Endodermal cell (in vitro differentiated cells): Measurements from ENCODE around the gene CAMKK2. TPM values are rescaled to one million over a fixed set of nuclear protein-coding genes. Genes with fewer than 3 reads are reported as not detected.

Experiments used
- DNase-seq: peaks from one replicate; pipeline ENCODE4 v3.0.0-alpha.2; 2017
- H3K27ac ChIP-seq: 2 replicates; pipeline ENCODE4 v1.5.1; 2013; ENCODE audit warnings: mild to moderate bottlenecking, low read depth, low read length, moderate library complexity
- H3K27me3 ChIP-seq: 2 replicates; pipeline ENCODE4 v1.6.1; 2013; ENCODE audit warnings: mild to moderate bottlenecking, low read length, moderate library complexity; ENCODE audit not compliant: insufficient read depth, control insufficient read depth, poor library complexity, severe bottlenecking
- H3K36me3 ChIP-seq: 2 replicates; pipeline ENCODE4 v1.7.0; 2013; ENCODE audit warnings: mild to moderate bottlenecking, low read length, moderate library complexity; ENCODE audit not compliant: control insufficient read depth, insufficient read depth
- H3K4me1 ChIP-seq: one replicate; pipeline ENCODE4 v1.7.0; 2013; ENCODE audit warnings: low read length; ENCODE audit not compliant: control insufficient read depth, insufficient read depth
- H3K4me3 ChIP-seq: 2 replicates; pipeline ENCODE4 v1.5.1; 2013; ENCODE audit warnings: mild to moderate bottlenecking, low read length, moderate library complexity
- H3K9ac ChIP-seq: 2 replicates; pipeline ENCODE4 v1.6.1; 2013; ENCODE audit warnings: mild to moderate bottlenecking, low read length, moderate library complexity; ENCODE audit not compliant: poor library complexity, severe bottlenecking; ENCODE audit errors: extremely low read depth
- H3K9me3 ChIP-seq: 2 replicates; pipeline ENCODE4 v1.6.1; 2013; ENCODE audit warnings: mild to moderate bottlenecking, low read length, moderate library complexity; ENCODE audit not compliant: control insufficient read depth
- H3K27ac Mint-ChIP-seq: 2 replicates; pipeline ENCODE4 v1.8.0; 2020; ENCODE audit warnings: mixed read lengths
- H3K27me3 Mint-ChIP-seq: 2 replicates; pipeline ENCODE4 v1.8.0; 2021; ENCODE audit warnings: mild to moderate bottlenecking, mixed read lengths; ENCODE audit not compliant: insufficient read depth
- H3K36me3 Mint-ChIP-seq: 2 replicates; pipeline ENCODE4 v1.8.0; 2020; ENCODE audit warnings: low read depth, mixed read lengths
- H3K4me1 Mint-ChIP-seq: 2 replicates; pipeline ENCODE4 v1.8.0; 2020; ENCODE audit warnings: mixed read lengths
- H3K4me3 Mint-ChIP-seq: 2 replicates; pipeline ENCODE4 v1.8.0; 2020; ENCODE audit warnings: mild to moderate bottlenecking, moderate library complexity, mixed read lengths
- H3K9me3 Mint-ChIP-seq: 2 replicates; pipeline ENCODE4 v1.8.0; 2020; ENCODE audit warnings: mild to moderate bottlenecking, mixed read lengths
- WGBS, 2 experiments: methylation state at CpG; one replicate each; pipeline versions ENCODE4 v1.1.5 to v1.1.7; 2013; ENCODE audit warnings: missing lambda C conversion rate in 2 of 2, mixed read lengths in 1 of 2; ENCODE audit not compliant: insufficient coverage in 1 of 2, insufficient read length in 1 of 2; 5-methylcytosine and 5-hydroxymethylcytosine counted together
- total RNA-seq, 2 donors: library from RNA; stranded (reverse); fragmentation: NEBNext Ultra II Directional in 1 of 2; extraction: Animal tissue kit (Norgen Biotek cat#: 25700) in 1 of 2; gene quantifications; 2 replicates in 1 of 2; 3 replicates in 1 of 2; pipeline ENCODE4 v1.2.1, GENCODE V29; 2021
- TF ChIP-seq, protein P1 (sequence below): fragments of 200-600 bp; sonication (generic); conservative IDR thresholded peaks from 2 replicates; pipeline ENCODE4 v1.5.0; 2021; ENCODE audit warnings: antibody characterized with exemption, mild to moderate bottlenecking

Gene CAMKK2
- total RNA-seq, 2 donors from 2014 or later: 95.8 to 113 TPM

DNA sequence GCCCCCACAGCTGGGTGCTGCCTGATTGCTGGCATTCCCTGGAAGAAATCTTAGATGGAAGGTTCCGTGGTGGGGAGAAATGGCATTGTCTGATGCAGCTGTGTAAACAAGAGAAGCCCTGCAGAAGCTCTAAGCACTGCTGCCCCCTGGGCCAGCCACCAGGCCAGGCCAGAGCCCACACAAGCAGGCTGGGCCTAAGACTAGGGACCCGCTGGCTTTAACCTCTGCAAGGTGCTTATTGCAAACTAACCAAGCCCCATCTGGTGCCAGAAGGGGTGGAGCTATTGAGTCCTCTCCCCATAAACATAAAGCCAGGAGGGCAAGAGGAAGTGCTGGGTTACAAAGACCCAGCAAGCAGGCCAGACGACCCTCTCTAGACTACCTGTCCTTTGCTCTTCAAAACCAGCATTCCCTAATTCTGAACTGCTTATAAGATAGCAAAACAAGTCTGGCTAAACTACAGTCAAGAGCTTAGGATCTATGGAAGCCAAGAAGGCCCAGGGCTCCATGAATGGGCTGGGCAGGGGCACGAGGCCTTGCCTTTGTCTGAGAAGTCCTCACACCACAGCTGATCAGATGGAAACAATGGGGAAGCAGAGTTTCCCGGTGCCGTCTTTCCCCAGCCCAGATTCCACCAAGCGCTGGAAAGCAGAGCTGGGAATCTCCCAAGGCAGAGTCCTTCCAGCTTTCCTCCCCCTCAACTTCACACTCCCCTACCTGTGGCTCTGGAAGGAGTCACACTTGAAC, 57.7 kb downstream of the CAMKK2 start:
- DNase-seq: peak; percentile 79
- H3K27me3 ChIP-seq: no peaks in the 10 kb centered on the region
- TF ChIP-seq, protein P1, sequence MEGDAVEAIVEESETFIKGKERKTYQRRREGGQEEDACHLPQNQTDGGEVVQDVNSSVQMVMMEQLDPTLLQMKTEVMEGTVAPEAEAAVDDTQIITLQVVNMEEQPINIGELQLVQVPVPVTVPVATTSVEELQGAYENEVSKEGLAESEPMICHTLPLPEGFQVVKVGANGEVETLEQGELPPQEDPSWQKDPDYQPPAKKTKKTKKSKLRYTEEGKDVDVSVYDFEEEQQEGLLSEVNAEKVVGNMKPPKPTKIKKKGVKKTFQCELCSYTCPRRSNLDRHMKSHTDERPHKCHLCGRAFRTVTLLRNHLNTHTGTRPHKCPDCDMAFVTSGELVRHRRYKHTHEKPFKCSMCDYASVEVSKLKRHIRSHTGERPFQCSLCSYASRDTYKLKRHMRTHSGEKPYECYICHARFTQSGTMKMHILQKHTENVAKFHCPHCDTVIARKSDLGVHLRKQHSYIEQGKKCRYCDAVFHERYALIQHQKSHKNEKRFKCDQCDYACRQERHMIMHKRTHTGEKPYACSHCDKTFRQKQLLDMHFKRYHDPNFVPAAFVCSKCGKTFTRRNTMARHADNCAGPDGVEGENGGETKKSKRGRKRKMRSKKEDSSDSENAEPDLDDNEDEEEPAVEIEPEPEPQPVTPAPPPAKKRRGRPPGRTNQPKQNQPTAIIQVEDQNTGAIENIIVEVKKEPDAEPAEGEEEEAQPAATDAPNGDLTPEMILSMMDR: peak; percentile 51
- no peaks in the 10 kb centered on the region for H3K9me3 ChIP-seq
- peak overlapping the region; percentile 16 for H3K9ac ChIP-seq
- 54 to 68% methylated on average over 5 to 7 of the region's 7 CpGs for WGBS, 2 experiments
- no peaks in the 10 kb centered on the region for H3K27me3 Mint-ChIP-seq
- peaks cover 19% of the 10 kb centered on the region for H3K4me1 Mint-ChIP-seq
- H3K9me3 Mint-ChIP-seq: no peaks in the 10 kb centered on the region
- peak overlapping the region; percentile 90 for H3K27ac Mint-ChIP-seq
- no peak overlapping the region for H3K4me3 Mint-ChIP-seq
- H3K4me1 ChIP-seq: peaks cover 24% of the 10 kb centered on the region
- peak overlapping the region; percentile 74 for H3K27ac ChIP-seq
- peaks cover 55% of the 10 kb centered on the region for H3K36me3 ChIP-seq
- peaks cover 63% of the 10 kb centered on the region for H3K36me3 Mint-ChIP-seq
- no peak overlapping the region for H3K4me3 ChIP-seq

DNA sequence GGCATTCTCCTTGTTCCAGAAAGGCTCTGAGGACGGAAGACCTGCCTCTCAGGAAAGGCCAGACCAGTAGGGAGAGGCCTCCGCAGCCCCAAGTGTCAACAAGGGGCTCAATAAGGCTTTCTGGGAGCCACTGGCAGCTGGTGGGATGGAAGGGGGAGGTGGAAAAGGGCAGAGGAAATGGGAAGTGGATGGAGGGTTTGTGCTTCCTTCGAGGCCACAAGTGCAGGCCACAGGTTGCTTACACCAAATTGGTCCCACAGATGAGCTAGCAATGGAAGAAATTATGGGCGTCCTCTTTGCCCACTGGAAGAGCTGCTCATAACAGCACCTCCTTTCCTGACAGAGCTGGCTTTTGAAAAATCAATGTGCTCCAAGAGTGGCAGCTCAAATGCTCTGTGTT, 58.4 kb downstream of the CAMKK2 start:
- Histone ChIP-seq H3K27ac (peak overlapping the region; percentile 74), H3K4me3 (no peak overlapping the region), H3K36me3 (peaks cover 48% of the 10 kb centered on the region), H3K27me3 (no peaks in the 10 kb centered on the region), H3K9me3 (no peaks in the 10 kb centered on the region), H3K4me1 (peaks cover 24% of the 10 kb centered on the region), H3K9ac (no peak overlapping the region)
- H3K36me3 Mint-ChIP-seq: peaks cover 56% of the 10 kb centered on the region
- DNase-seq: no peak
- no peak overlapping the region for H3K27ac Mint-ChIP-seq
- TF ChIP-seq, protein P1: no peak
- WGBS, 2 experiments: 78 to 90% methylated on average over 4 of the region's 4 CpGs
- H3K9me3 Mint-ChIP-seq: no peaks in the 10 kb centered on the region
- H3K4me3 Mint-ChIP-seq: no peak overlapping the region
- no peaks in the 10 kb centered on the region for H3K27me3 Mint-ChIP-seq
- peaks cover 19% of the 10 kb centered on the region for H3K4me1 Mint-ChIP-seq

DNA sequence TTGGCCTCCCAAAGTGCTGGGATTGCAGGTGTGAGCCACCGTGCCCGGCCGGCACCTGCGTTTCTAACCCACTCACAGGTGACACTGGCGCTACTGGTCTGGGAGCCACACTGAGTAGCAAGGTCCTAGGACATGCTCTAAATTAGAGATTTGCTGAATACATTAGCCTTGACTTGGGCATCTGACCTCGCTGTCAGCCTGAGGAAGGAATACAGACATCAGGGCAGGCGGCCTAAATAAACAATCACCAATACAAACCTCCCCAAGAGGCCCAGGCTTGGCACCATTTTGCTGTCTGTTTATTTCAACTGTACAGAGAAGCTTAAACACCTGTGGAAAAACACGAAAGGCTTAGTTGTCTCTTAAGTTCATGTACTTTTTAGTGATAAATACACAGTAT, 59.1 kb downstream of the CAMKK2 start:
- 95 to 98% methylated on average over 5 to 8 of the region's 8 CpGs for WGBS, 2 experiments
- no peak overlapping the region for H3K27ac Mint-ChIP-seq
- no peaks in the 10 kb centered on the region for H3K27me3 Mint-ChIP-seq
- DNase-seq: no peak
- Histone ChIP-seq H3K9ac (no peak overlapping the region), H3K4me3 (no peak overlapping the region), H3K9me3 (no peaks in the 10 kb centered on the region), H3K36me3 (peaks cover 48% of the 10 kb centered on the region), H3K27ac (no peak overlapping the region), H3K27me3 (no peaks in the 10 kb centered on the region), H3K4me1 (peaks cover 24% of the 10 kb centered on the region)
- H3K4me3 Mint-ChIP-seq: no peak overlapping the region
- H3K9me3 Mint-ChIP-seq: no peaks in the 10 kb centered on the region
- H3K4me1 Mint-ChIP-seq: peaks cover 19% of the 10 kb centered on the region
- TF ChIP-seq, protein P1: no peak
- H3K36me3 Mint-ChIP-seq: peaks cover 55% of the 10 kb centered on the region
